Measurements from ENCODE around the gene TWF2. TPM values are rescaled to one million over a fixed set of nuclear protein-coding genes. Genes with fewer than 3 reads are reported as not detected.

The TWF2 gene
- total RNA-seq, 2 donors from 2014 or later: 52.2 to 69.2 TPM

GRCh38 chr3:52221563-52222318 is 17.2 kb downstream of the TWF2 start:
- Histone ChIP-seq H3K36me3 (no peaks in the 10 kb centered on the region), H3K27ac (no peak overlapping the region), H3K4me1 (ENCODE audit: control insufficient read depth in 1 of 2, low read depth in 2 of 2) (peaks cover 5 to 9% of the 10 kb centered on the region in 2 donors), H3K27me3 (replicated peaks; ENCODE audit: insufficient read depth) (no peaks in the 10 kb centered on the region), H3K9me3 (no peaks in the 10 kb centered on the region), H3K4me3 (no peak overlapping the region)
- DNase-seq (ENCODE audit: low spot score) (no peak), ATAC-seq (ENCODE audit: insufficient number of reproducible peaks, low FRiP score, low read depth) (no peak)
- TF ChIP-seq CTCF (IDR thresholded peaks at IDR 0.05): no peak

DNA sequence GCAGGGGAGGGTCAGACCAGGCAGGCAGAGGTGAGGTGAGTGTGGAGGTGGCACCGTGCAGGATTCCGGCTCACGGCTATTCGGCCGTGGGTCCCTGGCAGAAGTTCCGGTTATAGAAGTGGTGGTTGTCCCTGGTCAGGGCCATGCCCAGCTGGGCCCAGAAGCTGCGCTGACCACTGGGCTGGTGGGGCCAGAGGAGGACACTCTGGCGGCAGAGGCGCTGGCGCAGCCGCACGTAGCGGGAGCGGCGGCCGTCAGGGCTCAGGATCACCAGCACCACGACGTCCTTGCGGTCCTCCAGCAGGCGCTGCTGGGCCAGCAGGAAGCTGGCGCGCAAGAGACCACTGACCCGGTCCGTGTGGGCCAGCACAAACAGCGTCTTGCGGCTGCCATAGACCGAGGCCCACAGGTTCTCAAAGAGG is 17.8 kb downstream of the TWF2 start:
- DNase-seq (ENCODE audit: low spot score): no peak
- Histone ChIP-seq H3K27ac (no peak overlapping the region), H3K36me3 (no peaks in the 10 kb centered on the region), H3K4me3 (no peak overlapping the region), H3K9me3 (no peaks in the 10 kb centered on the region), H3K27me3 (replicated peaks; ENCODE audit: insufficient read depth) (no peaks in the 10 kb centered on the region), H3K4me1 (ENCODE audit: control insufficient read depth in 1 of 2, low read depth in 2 of 2) (peaks cover 8 to 15% of the 10 kb centered on the region in 2 donors)
- TF ChIP-seq CTCF (IDR thresholded peaks at IDR 0.05): no peak
- no peak for ATAC-seq (ENCODE audit: insufficient number of reproducible peaks, low FRiP score, low read depth)

DNA sequence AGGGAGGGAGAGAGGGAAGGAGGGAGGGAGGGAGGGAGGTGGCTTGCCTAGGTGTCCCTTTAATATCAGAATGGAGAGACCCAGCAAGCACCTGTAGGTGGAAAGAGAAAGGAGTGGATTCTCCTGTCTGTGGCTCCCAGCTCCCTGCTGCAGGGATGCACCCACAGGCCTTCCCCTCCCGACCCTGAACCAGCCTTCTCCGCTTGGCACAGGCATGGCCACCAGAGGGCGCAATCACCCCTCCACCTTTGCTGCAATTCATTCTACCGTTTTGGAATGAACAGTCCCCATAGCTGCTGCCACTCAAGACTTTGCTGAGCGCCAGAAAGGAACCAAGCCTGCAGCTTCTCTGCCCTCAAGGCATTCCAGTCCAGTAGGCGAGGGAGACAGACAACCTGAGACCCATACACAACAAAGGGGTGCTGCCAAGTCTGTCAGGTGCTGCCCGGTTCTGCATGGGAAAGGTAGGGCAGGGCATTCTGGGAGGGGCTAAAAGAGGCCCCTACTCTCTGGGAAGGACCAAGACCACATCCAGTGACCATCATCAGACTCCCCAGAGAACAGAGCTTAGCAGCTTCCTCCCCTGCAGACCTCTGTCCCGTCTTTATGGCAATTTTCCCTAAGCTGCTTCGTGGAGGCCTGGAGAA is 18.5 kb downstream of the TWF2 start:
- no peak overlapping the region for H3K4me3 ChIP-seq
- no peaks in the 10 kb centered on the region for H3K9me3 ChIP-seq
- H3K4me1 ChIP-seq (ENCODE audit: control insufficient read depth in 1 of 2, low read depth in 2 of 2): peaks cover 8 to 15% of the 10 kb centered on the region in 2 donors
- H3K27ac ChIP-seq: no peak overlapping the region
- TF ChIP-seq CTCF (IDR thresholded peaks at IDR 0.05): peak; percentile 92
- H3K36me3 ChIP-seq: no peaks in the 10 kb centered on the region
- peak; percentile 52 for DNase-seq (ENCODE audit: low spot score)
- H3K27me3 ChIP-seq (replicated peaks; ENCODE audit: insufficient read depth): no peaks in the 10 kb centered on the region
- no peak for ATAC-seq (ENCODE audit: insufficient number of reproducible peaks, low FRiP score, low read depth)

DNA sequence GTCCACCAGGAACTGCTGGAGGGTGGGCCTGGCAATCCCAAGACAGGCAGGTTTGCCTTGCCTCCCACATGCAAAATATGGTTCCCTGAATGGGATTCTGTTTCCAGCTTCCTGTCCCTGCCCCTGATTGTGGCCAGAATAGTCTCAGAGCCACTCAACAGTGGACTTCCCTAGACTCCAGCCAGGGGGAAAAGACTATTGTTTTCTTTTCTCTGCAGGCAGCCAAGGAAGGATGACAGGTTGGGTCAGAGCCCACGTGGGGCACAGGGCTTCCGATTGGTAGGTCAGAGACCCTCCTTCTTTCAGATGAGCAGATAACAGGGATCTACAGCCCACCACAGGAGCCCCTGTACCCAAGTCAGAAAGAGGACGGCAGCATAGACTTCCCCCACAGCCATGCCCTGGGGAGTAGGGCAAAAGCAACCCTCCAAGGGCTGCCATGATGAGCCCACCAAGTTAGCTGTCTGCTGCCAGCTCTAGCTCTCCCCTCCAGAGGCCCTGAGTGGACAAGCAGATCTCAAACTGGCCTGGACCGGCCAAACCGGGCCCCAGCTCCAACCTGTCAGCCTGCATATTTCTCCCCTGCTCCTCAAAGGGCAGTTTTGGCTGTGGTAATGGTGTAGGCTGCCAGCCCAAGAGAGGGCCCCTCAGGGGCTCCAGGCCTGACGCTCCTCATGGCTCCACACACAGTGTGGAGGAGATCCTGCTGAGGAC is 19.9 kb downstream of the TWF2 start:
- DNase-seq (ENCODE audit: low spot score) (no peak), ATAC-seq (ENCODE audit: insufficient number of reproducible peaks, low FRiP score, low read depth) (no peak)
- no peaks in the 10 kb centered on the region for H3K27me3 ChIP-seq (replicated peaks; ENCODE audit: insufficient read depth)
- peaks cover 8 to 15% of the 10 kb centered on the region in 2 donors for H3K4me1 ChIP-seq (ENCODE audit: control insufficient read depth in 1 of 2, low read depth in 2 of 2)
- H3K4me3 ChIP-seq: no peak overlapping the region
- no peaks in the 10 kb centered on the region for H3K9me3 ChIP-seq
- TF ChIP-seq CTCF (IDR thresholded peaks at IDR 0.05): no peak
- no peak overlapping the region for H3K27ac ChIP-seq
- H3K36me3 ChIP-seq: peaks cover 13% of the 10 kb centered on the region

- no peak for TF ChIP-seq CTCF (IDR thresholded peaks at IDR 0.05)
- ATAC-seq (ENCODE audit: insufficient number of reproducible peaks, low FRiP score, low read depth) (no peak), DNase-seq (ENCODE audit: low spot score) (no peak)
- H3K4me1 ChIP-seq (ENCODE audit: control insufficient read depth in 1 of 2, low read depth in 2 of 2): peaks cover 8 to 15% of the 10 kb centered on the region in 2 donors
- H3K4me3 ChIP-seq: no peak overlapping the region
- no peak overlapping the region for H3K27ac ChIP-seq
- no peaks in the 10 kb centered on the region for H3K27me3 ChIP-seq (replicated peaks; ENCODE audit: insufficient read depth)
- H3K9me3 ChIP-seq: no peaks in the 10 kb centered on the region
- peaks cover 17% of the 10 kb centered on the region for H3K36me3 ChIP-seq
These were observed 20.5 kb downstream of the TWF2 start for GRCh38 chr3:52218454-52218853.
